Muscle of arm (tissue), 12 donors: ENCODE measurements around the gene PTPRT. TPM values are rescaled to one million over a fixed set of nuclear protein-coding genes. Genes with fewer than 3 reads are reported as not detected.

Experiments used
- DNase-seq: peaks from one replicate; pipeline ENCODE4 v3.0.0-alpha.2; 2013
- polyA plus RNA-seq, 12 donors: library from polyadenylated mRNA; unstranded; fragments of 120-200 nt; gene quantifications; one replicate each; pipeline ENCODE4 v1.2.1, GENCODE V29; 2013; ENCODE audit not compliant: insufficient read length in 12 of 12

PTPRT gene
- polyA plus RNA-seq, 12 donors = 0.24 to 1.2 (median 0.50) TPM; not detected in 2

DNA sequence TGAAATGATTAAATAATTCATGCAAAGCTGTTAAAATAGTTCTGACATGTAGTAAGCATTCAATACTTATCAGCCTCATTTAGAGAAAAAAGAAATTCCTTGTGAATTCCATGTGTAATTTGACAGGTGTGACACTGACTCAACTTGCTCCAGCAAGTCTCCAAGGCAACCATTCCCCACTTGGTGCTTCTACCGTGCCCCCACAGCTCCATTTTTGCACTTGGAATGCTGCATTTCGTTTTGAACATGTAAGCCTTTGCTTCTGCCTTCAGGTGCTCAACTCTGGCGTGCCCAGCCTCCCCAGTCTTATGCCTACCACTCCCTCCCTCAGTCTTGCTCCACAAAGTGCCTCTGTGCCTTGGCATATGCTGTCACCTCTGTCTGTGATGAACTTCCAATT, 810.9 kb downstream of the PTPRT start:
- no peak for DNase-seq

DNA sequence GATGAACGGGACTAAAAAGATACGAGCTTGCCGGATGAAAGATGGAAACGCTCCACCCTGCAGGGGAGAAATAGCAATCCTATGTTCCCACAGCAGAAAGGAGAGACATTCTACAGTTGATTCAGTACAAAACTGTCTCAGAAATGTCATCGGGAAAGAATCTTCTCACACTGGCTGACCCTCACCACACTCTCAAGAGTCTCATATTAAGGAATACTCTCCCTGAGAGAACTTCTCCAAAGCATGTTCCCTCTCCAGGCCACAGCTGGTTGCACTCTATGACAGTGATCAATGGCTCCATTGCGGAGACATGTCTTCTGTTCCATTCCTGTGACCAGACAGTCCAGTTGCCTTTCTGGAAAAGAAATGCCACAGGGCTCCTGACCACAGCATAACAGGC, 813.6 kb downstream of the PTPRT start:
- peak; percentile 21 for DNase-seq

DNA sequence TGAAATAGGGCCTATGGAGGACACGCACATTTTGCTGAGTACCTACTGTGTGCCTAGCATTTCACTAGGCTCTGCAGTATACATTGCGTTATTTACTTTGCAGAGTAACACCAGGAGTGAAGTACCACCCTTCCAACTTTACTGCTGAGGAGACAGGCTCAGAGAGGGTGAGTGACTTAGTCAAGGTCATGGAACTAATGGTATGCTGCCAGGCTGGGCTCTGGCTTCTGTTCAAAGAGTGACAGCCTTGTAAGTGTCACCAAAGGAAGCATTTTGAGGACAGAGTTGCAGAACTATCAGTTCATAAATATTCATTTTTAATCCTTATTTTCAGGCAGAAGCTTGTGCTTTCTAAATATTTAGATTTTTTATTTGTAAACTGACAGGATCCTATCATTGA, 816.7 kb downstream of the PTPRT start:
- DNase-seq = no peak

DNA sequence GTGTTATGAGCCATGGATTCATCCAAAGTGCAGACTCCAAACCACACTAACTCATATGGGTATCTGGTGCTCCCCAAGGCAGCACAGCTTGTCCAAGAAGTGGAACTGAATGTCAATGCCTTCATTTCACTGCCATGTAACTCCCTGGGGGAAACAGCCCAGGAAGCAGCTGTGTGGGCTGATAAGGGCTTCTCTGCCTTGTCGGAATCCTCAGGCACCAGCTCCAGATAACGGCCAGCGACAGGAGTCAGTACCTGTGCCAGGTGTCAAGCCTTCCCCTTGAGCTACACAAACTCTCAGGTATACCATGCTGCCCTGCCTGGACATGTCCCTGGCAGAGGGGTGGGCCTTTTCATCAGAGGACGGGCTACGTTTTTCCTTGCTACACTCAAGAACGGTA, 819.6 kb downstream of the PTPRT start:
- DNase-seq = no peak

DNA sequence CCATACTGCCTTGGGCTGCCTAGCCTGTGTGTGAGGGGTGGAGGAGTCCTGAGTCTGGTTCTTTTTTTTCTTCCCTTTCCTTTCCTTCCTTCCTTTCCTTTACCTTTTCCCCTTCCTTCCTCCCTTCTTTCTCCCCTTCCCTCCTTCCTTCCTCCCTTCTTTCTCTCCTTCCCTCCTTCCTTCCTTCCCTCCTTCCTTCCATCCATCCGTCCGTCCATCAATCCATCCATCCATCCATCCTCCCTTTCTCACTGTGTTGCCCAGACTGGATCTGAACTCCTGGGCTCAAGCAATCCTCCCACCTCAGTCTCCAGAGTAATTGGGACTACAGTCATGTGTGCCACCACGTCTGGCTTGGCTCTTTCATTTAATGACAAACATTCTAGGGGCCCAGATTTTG, 820.8 kb downstream of the PTPRT start:
- no peak for DNase-seq

DNA sequence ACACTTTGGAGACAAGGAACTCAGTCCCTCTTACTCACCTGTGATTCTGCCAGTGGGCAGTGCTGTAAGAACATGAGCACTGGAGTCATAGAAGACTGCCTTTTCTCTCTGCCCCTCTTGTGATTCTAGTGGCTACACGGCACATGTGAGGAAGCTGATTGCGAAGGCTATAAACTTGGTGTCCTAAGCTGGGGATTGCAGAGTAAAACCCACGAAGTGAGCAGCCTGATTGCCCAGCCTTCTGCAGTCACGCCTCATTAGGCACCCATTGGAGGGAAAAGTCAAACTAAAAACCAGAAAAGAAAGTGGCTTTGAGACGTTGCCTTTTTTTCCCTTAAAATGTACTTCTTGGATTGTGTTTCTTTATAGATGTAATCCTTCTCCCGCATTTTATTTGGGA, 823.1 kb downstream of the PTPRT start:
- no peak for DNase-seq

DNA sequence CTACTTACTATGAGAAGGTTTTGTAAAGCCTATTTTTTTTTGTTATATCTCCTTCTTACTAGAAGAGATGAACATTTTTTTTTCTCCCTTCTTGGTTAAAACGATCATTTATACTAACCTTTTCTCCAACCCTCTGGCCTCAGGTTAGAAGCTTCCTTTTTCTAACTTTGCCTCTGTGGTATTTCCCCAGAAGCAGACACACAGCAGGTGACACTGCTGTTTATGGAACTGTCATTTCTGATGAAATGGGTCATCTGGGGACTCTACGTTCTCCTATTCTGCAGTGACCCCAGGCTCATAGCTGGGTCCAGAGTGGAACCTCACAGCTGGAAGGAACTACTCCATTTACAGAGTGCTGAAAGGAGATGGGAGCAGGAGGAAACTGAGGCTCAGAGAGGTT, 825.3 kb downstream of the PTPRT start:
- DNase-seq = no peak

DNA sequence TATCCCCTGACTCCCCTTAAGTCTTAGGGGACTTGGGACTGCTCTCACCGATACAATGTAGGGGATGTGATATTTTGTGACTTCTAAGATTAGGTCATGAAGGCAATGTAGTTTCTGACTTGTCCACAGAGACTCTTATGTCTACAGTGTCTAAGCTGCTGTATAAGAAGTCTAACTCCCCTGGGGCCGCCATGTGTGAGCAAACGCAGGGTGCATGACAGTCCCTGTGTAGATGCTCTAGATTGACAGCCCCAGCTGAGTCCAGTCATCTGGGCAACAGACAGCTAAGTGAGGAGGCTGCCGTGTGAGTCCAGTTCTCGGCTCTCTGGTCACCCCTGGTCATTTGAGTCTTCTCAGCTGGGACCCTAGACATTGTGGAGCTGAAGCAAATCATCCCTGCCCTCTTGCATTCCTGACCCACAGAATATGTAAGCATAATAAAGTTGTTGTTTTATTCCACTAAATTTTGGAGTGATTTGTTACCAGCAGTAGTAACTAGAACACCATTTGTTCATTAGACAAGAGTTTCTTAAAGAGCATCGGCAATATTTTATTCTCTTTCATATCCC, 828.2 kb downstream of the PTPRT start:
- no peak for DNase-seq

DNA sequence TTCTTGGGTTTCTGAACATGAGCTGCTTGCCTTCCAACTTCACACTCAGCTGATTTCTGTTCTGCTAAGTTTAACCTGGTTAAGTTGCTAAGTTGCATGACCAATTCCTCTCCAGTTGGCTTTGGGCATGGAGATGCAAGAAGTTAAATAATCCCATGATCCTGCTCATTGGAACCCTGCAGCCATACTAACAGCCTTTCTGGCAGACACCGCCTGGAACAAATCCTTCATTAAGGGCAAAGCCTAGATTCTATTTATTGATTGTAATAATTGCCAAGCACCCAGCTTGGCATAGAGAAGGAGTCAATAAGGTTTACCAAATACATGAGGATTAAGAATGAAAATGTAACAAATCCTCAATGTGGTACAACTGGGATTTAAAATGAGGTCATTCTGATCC, 829.1 kb downstream of the PTPRT start:
- no peak for DNase-seq

DNA sequence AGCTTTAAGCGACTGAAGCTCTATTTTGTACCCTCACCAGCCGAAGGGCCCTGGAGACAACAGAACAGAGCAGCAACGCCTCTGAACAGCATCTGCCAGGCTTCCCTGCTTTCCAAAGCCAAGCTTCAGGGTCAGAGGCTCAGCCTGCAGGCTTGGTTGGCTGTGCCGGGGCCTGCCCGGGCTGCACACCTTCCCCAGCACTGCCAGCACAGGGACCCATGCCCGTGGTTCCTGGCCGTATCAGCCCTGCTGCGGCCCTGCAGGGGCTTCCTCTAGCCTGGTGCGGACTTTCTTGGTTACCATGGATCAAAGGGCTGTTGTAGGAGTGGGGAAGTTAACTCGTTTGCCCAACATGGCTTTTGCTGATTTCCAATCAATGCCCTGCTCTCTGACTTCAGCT, 830.1 kb downstream of the PTPRT start:
- no peak for DNase-seq

DNA sequence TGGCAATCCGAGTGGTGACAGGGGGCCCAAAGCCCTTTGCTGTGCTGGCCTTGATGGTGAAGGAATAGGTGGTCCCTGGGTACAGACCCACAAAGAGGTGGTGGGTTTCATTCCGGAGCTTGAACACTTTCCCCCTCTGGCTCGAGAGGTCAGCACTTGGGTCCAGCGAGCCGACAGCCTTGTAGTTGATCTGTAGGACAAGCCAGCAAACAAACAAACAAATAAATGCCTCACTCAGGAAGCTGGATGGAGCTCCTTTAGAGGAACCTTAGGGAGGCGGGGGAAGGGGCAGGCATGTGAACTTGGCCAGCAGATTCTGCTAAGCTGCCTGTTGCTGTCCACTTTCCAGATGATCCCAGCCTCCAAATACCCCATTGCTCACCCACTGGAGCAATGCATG, 837.6 kb downstream of the PTPRT start:
- DNase-seq = no peak

DNA sequence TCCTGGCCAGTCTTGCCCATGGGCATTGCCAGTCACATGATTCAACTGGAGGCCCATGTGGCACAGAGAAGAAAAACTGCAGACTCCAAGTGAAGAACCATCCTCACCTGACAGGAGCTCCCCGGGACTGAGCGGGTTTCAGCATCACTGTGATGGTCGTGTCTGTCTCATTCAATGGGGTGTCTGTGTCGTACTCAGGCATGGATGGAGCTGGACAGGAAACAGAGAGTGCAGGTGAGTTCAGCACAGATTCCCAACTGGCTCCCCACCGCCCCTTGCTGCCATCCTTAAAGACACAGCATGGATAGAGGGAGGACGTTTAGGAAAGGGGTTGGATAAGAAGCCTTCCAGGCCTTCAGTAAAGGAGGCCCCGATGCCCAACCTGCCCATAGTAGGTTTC, 839.2 kb downstream of the PTPRT start:
- DNase-seq = no peak

DNA sequence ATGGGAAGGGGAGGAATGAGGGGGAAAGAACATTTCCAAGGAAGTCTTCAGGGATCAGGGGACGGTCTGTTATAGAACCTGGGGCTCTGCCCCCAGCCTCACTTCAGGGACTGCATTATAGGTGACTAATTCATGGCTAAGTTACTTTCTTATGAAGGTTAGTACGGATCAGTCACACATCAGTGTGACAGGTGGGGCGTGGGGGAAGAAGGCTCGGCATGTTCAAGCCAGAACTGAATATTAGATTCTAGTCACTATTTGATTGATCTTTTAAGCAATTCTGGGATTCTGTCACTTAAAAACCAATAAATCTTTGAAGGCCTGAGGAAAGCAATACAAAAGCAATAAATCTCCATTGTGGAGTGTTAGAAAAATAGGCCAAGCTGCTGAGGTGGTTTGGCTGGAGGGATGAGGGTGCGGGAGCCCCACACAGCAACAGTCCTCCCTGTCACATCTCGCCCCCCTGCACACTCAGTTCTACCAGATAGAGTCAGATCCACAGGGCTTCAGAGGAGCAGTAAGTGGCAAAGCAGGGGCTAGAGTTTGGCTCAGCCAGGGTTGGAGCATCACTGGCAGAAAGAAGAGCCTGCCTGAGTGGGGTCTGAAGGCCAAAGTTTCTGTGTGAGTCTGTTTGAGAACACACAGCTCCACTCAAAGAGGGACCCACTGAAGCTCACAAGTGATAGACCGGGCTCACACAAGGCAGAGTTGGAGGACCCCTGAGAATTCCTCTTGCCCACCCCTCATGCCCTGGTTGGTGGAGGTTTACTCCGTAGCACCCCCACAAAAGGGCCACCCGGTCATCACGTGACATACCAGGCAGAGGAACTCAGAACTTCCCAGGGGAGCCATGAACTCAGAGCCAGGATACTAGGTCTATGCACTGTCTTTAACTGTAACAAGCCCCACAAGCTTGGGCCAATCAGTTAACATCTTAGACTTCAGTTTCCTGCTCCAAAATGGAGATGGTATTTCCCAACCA, 843.2 kb downstream of the PTPRT start:
- DNase-seq = no peak

DNA sequence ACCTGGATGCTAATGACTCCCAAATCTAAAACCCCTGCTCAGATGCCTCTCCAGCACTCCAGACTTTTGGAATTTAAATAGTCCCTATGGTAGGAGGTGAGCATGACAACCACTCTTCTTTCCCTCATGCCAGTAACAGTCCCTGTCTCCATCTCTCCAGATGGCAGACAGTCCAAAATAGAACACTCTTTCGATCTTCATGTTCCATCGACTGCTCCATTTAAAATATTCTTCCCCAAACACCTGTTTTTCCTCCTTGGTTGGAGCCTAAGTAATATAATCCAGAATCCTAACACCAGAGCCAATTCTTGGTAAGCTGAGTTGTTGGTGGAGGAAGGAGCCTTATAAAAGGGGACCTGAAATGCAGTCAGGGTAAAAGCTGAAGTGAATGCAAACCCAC, 848.1 kb downstream of the PTPRT start:
- no peak for DNase-seq

DNA sequence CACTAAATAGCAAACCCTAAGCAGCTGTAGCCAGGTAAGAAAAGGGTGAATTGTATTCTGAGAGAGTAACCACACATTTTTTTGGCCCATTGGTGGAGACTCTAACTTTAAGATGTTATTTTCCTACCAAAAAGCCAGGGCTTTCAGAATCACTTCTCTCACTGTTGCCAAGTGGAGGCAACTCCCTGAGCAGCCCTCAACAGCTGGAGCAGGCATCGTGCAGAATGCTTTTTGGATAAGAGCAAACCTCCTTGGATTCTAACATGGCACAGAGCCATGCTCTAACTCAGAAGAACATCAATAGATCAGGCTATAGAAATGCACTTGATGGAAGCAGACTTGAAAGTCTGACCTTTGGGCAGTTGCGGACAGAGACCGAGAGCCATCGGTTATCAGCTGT, 849.3 kb downstream of the PTPRT start:
- DNase-seq = peak; percentile 42

DNA sequence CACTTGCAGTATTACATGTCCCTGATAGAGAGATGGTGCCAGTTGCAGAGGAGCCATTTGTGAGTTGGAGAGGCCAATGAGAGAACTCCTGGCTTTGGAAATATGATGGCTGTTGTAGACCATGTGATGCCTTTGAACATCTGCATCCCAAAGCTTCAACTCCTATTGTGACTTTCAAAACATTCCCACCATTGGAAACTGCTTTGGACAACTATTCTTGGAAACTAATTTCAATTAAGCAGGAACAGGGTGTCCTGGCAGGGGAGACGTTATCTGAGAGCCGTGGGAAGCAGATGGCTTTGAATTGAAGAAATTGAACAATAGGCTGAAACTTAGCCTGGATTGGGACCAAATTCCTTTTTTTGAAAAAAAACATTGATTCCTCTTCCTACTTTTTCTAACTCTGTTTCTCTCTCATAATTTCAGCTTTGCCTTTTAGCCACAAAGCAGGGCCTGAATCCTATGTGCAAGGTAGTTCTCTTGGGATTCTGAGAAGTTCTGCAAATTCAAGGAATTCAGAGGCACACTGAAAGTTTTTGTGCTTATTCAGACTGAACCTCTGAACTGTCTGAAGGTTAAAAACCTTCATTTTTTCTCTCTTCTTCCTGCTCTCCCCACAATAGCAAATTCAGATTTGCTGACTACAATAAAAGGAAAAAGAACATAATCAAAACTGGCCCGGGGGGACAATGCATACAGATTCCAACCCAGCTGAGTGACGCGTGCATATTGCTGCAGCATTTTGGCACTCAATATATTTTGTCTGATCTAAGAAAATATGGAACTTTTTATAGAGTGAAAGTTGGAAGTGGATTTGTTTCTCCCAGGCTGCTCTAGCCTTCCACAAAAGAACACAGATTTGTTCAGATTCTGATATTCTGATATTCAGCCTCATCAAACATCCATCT, 851.2 kb downstream of the PTPRT start:
- DNase-seq = peak; percentile 86

DNA sequence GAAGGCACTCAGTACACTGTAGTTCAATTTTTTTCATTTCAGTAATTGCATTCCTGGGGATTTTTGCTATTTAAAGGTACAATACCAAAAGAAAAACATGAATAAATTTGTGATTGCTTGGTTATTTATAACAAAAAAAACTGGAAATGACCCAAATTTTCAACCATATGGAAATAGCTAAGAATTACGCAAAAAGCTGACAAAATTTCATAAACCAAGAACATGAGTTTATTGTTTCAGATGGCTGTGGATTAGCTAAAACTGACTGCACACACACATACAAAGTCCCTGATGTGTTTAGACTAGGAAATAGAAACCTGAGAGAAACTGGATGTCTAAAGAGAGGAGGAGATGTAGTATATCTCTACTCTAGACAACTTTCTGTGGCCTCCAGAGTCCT, 853.1 kb downstream of the PTPRT start:
- DNase-seq = no peak

DNA sequence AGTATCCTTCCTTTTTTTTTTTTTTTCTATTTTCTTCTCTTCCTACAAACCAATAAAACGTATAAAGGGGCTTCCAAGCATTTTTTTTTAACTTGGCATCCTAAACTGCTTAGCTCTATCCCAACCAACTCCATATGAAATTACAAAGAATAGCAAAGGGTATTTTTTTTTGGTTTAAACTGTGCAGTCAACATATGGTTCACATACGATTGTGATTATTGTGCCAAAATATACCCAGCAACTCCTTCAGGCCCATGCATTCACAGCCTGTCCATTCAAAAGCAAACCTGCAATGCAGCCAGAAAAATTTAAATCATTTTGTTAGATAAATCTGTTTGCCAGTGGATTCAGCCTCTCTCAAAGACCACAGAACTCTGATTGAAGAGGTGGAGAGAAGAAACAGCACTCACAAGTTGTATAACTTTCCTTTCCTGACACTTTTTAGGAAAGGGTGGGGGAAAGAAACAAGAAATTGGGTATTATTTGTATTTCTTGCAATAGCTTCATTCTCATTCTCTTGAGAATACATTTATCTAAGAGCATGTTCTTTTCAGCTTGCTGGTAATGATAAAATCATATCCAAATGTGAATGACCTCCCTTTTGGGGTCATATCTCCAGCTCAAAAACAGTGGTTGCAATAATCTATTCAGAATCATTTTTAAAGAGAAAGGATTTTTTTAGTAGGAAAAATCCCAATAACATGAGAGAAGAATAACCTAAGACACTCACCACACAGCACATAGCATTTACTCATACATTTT, 870.3 kb downstream of the PTPRT start:
- no peak for DNase-seq

DNA sequence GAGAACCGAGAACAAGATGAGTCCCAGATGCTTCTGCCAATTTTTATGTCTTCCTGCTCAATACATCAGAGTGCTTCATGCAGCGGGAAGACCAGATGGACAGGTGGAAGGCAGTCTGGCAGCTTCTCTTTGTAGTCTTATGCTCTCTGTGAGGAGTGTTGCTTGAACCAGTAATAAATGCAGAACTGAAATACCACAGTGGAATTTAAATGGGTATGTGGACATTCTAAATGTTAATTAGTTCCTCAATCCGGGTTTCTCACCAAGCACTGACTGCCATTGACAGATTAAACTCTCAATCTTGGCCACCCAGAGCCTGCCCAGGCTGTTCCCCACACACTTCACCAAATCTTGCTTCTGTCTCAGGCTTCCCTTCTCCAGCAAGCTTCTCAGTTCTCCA, 876.0 kb downstream of the PTPRT start:
- no peak for DNase-seq

DNA sequence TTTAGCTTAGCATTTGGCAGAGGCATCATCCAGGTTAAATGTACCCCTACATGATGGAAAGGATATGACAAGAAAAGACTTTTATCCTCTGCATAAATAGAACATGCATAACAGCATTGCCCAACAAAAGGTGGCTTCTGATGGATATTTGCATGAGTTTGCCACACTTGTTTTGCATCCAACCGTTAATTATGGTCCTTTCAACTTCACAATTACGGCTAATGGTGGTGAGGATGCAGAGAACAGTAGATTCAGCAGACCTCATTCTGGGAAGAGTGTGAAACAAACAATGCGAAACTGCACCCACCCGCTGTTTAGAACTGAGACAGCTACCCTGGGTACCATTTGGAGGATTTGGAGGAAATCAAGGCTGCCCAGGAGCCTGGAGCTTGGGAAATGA, 880.7 kb downstream of the PTPRT start:
- DNase-seq = no peak

DNA sequence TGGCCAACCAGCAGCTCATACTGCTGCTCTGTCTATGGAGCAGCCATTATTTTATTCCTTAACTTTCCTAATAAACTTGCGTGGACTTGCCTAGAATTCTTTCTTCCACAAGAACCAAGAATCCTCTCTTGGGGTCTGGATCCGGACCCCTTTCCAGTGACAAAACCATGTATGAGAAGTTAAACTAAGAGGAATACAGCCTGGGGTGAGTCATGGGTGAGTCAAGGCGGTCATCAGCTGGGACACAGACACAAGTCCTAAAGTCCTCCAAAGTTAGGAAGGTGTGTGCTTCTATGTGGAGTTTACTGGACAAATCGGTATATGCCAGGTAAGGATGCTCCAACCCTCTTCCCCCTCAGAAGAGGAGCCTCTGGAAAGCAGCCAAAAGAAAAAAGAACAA, 881.5 kb downstream of the PTPRT start:
- DNase-seq = no peak

DNA sequence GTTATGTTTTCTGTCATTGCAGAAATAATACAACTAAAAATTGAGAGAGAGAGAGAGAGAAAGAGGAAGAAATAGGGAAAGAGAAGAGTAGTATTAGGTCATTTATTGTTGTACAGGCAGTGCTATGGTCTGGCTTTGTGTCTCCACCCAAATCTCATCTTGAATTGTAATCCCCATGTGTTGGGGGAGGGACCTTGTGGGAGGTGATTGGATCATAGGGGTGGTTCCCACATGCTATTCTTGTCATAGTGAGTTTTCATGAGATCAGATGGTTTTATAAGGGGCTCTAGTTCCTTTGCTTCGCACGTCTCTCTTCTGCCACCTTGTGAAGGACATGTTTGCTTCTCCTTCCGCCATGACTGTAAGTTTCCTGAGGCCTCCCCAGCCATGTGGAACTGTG, 894.1 kb downstream of the PTPRT start:
- DNase-seq = no peak
